GM21423 (cell line): ENCODE data around the gene PRIMA1.

ENCODE experiments used
- ATAC-seq: cut with Tn5 transposase; IDR thresholded peaks from one replicate; pipeline ENCODE4 v1.9.1; 2021; ENCODE audit warnings: mild to moderate bottlenecking, moderate library complexity; ENCODE audit not compliant: unreplicated experiment

PRIMA1 gene, protein sequence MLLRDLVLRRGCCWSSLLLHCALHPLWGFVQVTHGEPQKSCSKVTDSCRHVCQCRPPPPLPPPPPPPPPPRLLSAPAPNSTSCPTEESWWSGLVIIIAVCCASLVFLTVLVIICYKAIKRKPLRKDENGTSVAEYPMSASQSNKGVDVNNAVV

GRCh38 chr14:93788293-93788542 lies at the start of gene PRIMA1:
Gene PRIMA1 (minus strand): TSS chr14:93788485. CDS start chr14:93787718, 767 bp downstream.
- no peak for ATAC-seq

DNA sequence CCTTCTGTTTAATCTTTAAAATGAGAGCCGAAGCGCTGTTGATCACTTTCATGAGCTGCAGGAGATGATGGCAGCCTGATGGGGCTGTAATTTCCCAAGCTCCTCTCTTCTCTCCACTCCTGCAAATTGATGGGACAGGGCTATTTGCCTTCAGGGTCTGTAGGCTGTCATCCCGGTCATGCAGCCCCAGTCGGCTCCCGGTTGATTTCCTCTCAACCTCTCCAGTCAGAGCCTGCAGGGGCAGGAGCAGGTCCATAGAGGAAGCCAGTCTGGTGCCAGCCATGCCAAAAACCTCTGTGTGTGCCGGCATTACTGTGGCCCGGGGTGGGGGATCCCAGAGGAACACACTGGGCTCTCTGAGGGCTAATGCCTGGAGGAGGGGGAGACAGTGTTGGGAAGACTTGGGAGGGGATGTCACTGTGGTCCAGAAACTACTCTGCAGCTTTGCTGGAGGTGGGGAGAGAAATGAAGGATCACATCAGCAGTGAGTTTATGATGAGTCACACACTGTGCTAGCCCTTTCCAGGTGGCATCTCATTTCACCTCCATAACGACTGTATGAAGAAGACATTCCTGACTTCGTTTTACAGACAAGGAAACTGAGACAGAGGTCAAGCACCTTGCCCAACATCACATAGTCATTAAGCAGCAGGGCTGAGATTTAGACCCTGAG lies 46.5 kb upstream of the PRIMA1 start:
- no peak for ATAC-seq

GRCh38 chr14:93832665-93833064 lies 44.4 kb upstream of the PRIMA1 start:
- ATAC-seq, result no peak

DNA sequence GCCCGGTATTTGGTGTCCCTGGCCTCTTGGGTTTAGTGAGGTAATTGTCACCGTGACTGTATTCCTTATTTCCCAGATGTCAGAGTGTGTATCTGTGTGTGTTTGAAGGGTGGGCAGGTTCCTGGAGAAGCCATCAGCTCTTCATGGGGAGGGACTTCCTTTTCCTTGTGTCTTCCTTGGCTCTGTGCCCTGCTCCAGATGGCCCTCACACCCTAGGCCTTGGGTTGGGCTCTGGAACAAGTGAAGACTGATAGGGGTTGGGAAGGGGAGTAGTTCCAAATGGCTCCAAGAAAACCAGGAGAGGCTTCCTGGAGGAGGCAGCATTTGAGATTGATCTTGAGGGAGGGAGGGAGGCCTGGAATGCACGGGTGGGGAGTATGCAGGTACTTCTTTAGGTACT lies 43.8 kb upstream of the PRIMA1 start:
- ATAC-seq, result no peak

- ATAC-seq, result no peak
Measured at GRCh38 chr14:93830753-93831461, 42.6 kb upstream of the PRIMA1 start.

DNA sequence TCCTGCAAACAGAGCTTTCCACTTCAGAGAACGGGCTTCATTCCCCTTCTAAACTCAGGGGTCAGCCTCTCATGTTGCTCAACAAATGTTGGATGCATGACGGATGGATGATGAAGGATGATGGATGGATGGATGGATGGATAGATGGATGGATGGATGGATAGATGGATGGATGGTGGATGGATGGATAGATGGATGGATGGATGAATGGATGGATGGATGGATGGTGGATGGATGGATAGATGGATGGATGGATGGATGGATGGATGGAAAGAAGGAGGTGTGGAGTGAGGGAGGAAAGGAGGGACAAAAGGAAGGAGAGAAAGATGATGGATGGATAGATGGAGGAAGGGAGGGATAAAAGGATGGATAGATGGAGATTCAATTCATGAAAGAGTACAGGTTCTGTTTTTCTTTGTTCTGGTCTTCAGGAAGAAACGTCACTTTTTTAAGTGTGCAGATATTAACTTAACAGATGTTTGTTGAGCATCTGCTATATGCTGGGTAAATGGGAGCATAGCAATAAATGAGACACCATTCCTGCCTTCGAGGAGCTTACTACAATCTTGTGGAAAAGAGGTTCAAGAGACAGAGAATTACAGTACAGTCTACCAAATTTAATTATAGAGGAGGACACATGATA lies 41.7 kb upstream of the PRIMA1 start:
- ATAC-seq, result no peak

- ATAC-seq, result no peak
Measured at GRCh38 chr14:93825235-93825553, 36.9 kb upstream of the PRIMA1 start.

- no peak for ATAC-seq
Measured at GRCh38 chr14:93824518-93825234, 36.4 kb upstream of the PRIMA1 start.

DNA sequence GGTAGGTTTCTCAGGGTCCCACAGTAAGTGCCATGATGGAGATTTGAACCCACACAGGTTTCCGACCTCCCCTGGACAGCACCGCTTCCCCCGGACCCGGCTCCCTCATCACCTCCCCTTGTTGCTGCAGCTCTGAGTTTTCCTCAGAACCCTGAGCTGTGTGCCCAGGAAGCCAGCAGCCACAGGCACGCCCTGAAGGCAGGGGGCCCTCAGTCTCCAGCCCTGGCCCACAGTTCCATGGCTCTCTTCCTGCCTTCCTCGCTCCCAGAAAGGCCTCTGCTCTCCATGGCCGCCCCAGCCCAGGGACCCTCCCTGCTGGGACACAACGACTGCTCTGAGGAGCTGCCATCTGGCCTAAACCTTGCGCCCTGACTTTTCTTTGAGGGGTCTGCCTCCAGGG lies 35.8 kb upstream of the PRIMA1 start:
- ATAC-seq, result no peak

DNA sequence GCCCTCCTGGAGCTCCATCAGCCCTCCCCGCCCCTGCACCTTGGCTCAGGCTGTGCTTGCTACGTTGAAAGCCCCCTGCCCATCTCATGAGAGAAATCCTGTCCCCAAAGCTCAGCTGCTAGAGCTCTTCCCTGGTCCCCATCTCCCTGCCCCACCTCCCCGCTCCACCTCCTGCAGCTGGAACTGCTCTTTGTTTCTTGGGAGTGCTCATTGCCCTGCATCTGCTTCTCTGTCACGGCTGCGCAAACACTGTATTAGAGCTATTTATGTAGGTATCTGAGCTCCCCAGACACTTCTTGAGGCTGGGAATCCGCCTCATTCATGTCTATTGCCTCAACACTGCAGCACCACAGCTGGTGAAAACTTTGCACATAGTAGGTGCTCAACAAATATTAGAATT lies 32.8 kb upstream of the PRIMA1 start:
- ATAC-seq, result no peak

GRCh38 chr14:93818857-93819256 lies 30.6 kb upstream of the PRIMA1 start:
- no peak for ATAC-seq

GRCh38 chr14:93811676-93812075 lies 23.4 kb upstream of the PRIMA1 start:
- no peak for ATAC-seq

GRCh38 chr14:93811020-93811419 lies 22.7 kb upstream of the PRIMA1 start:
- no peak for ATAC-seq

GRCh38 chr14:93809491-93810420 lies 21.5 kb upstream of the PRIMA1 start:
- peak; percentile 52 for ATAC-seq

- ATAC-seq, result no peak
Measured at GRCh38 chr14:93804654-93805053, 16.4 kb upstream of the PRIMA1 start.

DNA sequence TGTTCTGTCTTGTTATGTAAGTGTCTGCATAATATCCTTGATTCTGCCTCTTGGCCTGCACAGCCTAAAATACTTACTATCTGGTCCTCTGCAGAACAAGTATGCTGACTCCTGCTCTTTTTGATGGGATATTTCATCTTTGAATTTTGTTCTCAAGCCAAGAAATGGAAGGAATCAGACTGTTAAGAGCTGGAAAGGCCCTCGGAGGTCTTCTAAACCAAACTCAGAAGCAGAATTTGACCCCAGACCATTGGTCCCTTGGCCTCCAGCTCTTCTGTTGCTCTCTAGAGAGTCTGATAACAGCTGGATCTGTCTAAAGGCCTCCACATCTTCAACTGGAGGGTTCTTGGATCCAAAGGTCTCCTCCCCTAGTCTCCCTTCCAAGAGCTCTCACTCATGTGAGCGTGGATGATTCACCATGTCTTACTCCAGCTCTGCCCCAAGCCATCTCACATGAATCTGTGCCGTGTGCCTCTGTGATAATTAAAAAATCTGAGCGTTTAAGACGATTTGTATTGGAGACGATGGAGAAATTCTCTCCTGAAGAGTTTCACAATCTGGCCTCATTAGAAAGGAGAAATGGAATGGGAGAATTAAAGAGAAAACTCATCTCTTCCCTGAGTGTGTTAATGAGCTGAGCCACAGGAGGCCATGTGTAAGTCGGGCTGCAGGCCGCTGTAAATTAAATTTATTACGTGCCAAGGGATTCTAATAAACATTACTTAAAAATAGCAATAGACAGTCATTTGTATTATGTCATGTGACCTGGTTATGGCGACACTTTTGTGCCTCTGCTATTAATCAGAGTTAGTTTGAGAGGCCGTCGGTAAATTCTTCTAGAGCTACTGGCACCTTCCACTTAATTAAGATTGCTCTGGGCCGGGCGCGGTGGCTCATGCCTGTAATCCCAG lies 15.4 kb upstream of the PRIMA1 start:
- ATAC-seq, result no peak

- ATAC-seq, result no peak
Measured at GRCh38 chr14:93799989-93800921, 12.0 kb upstream of the PRIMA1 start.

DNA sequence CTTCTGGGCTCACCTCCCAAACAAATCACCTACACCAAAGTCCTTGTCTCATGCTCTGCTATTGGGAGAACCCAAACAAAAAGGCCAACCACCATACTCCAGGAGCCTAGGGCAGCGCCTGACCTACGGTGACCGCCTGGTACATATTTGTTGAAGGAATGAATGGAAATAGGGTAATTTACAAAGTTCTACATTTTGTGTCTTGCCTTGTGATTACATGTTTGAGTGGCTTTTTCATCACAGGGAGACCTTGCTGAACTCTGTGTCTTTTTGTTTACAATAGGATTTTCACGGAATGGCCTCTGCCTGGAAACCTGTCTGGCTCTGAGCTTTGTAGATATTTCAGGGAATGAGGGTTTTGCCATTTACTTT lies 11.3 kb upstream of the PRIMA1 start:
- ATAC-seq, result no peak
